ENCODE results near the gene LCE1A. TPM values are rescaled to one million over a fixed set of nuclear protein-coding genes. Genes with fewer than 3 reads are reported as not detected.

The LCE1A gene
- polyA plus RNA-seq, 1 of the 3 experiments (the other 2 are of a cell fraction) = not detected

DNA sequence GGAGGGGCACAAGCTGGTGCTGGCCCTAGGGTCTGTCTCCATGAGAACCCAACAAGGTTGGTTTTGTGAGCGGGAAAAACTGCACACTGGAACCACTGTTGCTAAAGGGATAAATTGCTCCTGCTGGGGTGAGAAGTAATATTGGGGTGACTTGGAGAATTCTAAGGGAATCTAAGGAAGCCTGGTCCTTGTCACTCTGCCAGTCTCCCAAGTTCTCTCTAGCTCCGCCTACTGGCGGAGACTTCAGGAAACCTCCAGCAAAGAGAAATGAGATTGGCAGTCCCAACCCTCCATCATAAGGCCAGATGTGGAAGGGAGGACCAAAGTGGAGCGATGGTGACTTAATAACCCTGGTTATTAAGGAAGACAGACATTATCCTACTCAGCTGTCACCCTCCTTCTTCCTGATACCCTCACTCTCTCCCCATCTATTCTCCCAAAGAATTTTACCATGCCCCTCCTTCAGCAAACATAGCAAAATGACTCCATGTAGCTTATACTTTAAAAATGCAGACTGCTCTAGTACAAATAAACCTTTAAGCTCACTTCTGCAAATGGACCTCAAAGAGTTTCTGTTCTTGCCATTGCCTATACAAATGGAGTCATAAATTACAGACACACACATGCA lies 49.6 kb upstream of the LCE1A start:
- H4K20me1 ChIP-seq (ENCODE audit: insufficient read depth) = no peaks in the 10 kb centered on the region
- H2AFZ ChIP-seq (ENCODE audit: low read depth) = no peak overlapping the region
- ChIA-PET CTCF (interaction anchor here (0.8 to 1.6 kb wide), 5 partner anchors 9 to 91 kb away, joined by 3 to 10 read pairs (median 3); partner anchors contain the start of gene LCE1E), POLR2A (no interaction called here)
- H3K4me1 ChIP-seq (ENCODE audit: control insufficient read depth in 1 of 2, insufficient read depth in 2 of 2, low read depth in 1 of 2, low read length in 1 of 2) = no peaks in the 10 kb centered on the region
- H3K9ac ChIP-seq = no peak overlapping the region
- DNase-seq = peak; percentile 35
- WGBS (ENCODE audit: low lambda C conversion rate) = 4% methylated on average over 4 of the region's 4 CpGs
- H3K9me2 ChIP-seq = no peaks in the 10 kb centered on the region
- no peaks in the 10 kb centered on the region for H3K79me2 ChIP-seq (ENCODE audit: insufficient read depth)
- peaks cover 10% of the 10 kb centered on the region; the same call in 1 of the 2 replicates for H3K27me3 ChIP-seq (ENCODE audit: insufficient read depth)
- no peak overlapping the region for H3K27ac ChIP-seq (ENCODE audit: low read depth in 2 of 2, low read length in 1 of 2)
- H3K4me2 ChIP-seq = no peak overlapping the region
- TF ChIP-seq, protein P1, sequence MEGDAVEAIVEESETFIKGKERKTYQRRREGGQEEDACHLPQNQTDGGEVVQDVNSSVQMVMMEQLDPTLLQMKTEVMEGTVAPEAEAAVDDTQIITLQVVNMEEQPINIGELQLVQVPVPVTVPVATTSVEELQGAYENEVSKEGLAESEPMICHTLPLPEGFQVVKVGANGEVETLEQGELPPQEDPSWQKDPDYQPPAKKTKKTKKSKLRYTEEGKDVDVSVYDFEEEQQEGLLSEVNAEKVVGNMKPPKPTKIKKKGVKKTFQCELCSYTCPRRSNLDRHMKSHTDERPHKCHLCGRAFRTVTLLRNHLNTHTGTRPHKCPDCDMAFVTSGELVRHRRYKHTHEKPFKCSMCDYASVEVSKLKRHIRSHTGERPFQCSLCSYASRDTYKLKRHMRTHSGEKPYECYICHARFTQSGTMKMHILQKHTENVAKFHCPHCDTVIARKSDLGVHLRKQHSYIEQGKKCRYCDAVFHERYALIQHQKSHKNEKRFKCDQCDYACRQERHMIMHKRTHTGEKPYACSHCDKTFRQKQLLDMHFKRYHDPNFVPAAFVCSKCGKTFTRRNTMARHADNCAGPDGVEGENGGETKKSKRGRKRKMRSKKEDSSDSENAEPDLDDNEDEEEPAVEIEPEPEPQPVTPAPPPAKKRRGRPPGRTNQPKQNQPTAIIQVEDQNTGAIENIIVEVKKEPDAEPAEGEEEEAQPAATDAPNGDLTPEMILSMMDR (IDR thresholded peaks at IDR 0.05) = peak; percentile 36
- TF ChIP-seq RAD21 (IDR thresholded peaks at IDR 0.05; ENCODE audit: low read length) = no peak
- H3K9me3 ChIP-seq = no peaks in the 10 kb centered on the region
- no peaks in the 10 kb centered on the region for H3F3A ChIP-seq (replicated peaks; ENCODE audit: insufficient read depth)
- no peaks in the 10 kb centered on the region for H3K36me3 ChIP-seq (replicated peaks in 1 of 2; ENCODE audit: control insufficient read depth in 1 of 2, insufficient read depth in 2 of 2, low read length in 1 of 2)
- H3K4me3 ChIP-seq (ENCODE audit: low read depth in 2 of 2, low read length in 1 of 2) = no peak overlapping the region; a peak in 1 of 4 replicates

GRCh38 chr1:152783095-152783494 lies 44.2 kb upstream of the LCE1A start:
- H3F3A ChIP-seq (replicated peaks; ENCODE audit: insufficient read depth) = no peaks in the 10 kb centered on the region
- H3K4me3 ChIP-seq (ENCODE audit: low read depth in 2 of 2, low read length in 1 of 2) = no peak overlapping the region
- H3K4me1 ChIP-seq (ENCODE audit: control insufficient read depth in 1 of 2, insufficient read depth in 2 of 2, low read depth in 1 of 2, low read length in 1 of 2) = no peaks in the 10 kb centered on the region
- ChIA-PET CTCF (no interaction called here), POLR2A (no interaction called here)
- H3K4me2 ChIP-seq = no peak overlapping the region
- H3K27me3 ChIP-seq (ENCODE audit: insufficient read depth) = peaks cover 10% of the 10 kb centered on the region; the same call in 1 of the 2 replicates
- no peaks in the 10 kb centered on the region for H3K79me2 ChIP-seq (ENCODE audit: insufficient read depth)
- no peak for DNase-seq
- WGBS (ENCODE audit: low lambda C conversion rate) = 0% methylated on average over 1 of the region's 2 CpGs
- no peaks in the 10 kb centered on the region for H3K9me3 ChIP-seq
- no peak overlapping the region for H3K9ac ChIP-seq
- no peaks in the 10 kb centered on the region for H3K9me2 ChIP-seq
- H4K20me1 ChIP-seq (ENCODE audit: insufficient read depth) = no peaks in the 10 kb centered on the region
- H3K36me3 ChIP-seq (replicated peaks in 1 of 2; ENCODE audit: control insufficient read depth in 1 of 2, insufficient read depth in 2 of 2, low read length in 1 of 2) = no peaks in the 10 kb centered on the region
- H3K27ac ChIP-seq (ENCODE audit: low read depth in 2 of 2, low read length in 1 of 2) = no peak overlapping the region
- no peak for TF ChIP-seq REST (IDR thresholded peaks at IDR 0.05; ENCODE audit: low read depth, low read length)
- TF ChIP-seq, protein P2, sequence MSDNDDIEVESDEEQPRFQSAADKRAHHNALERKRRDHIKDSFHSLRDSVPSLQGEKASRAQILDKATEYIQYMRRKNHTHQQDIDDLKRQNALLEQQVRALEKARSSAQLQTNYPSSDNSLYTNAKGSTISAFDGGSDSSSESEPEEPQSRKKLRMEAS (IDR thresholded peaks at IDR 0.05; ENCODE audit: low read depth) = no peak
- TF ChIP-seq, protein P3, sequence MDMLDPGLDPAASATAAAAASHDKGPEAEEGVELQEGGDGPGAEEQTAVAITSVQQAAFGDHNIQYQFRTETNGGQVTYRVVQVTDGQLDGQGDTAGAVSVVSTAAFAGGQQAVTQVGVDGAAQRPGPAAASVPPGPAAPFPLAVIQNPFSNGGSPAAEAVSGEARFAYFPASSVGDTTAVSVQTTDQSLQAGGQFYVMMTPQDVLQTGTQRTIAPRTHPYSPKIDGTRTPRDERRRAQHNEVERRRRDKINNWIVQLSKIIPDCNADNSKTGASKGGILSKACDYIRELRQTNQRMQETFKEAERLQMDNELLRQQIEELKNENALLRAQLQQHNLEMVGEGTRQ (IDR thresholded peaks at IDR 0.05; ENCODE audit: borderline replicate concordance, low read depth, low read length) = no peak
- TF ChIP-seq, protein P4, sequence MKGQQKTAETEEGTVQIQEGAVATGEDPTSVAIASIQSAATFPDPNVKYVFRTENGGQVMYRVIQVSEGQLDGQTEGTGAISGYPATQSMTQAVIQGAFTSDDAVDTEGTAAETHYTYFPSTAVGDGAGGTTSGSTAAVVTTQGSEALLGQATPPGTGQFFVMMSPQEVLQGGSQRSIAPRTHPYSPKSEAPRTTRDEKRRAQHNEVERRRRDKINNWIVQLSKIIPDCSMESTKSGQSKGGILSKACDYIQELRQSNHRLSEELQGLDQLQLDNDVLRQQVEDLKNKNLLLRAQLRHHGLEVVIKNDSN (IDR thresholded peaks at IDR 0.05; ENCODE audit: borderline replicate concordance, low read depth) = no peak
- TF ChIP-seq FOXM1 (IDR thresholded peaks at IDR 0.05; ENCODE audit: low read depth) = no peak
- no peak for TF ChIP-seq GATA2 (CRISPR knock-in tag; IDR thresholded peaks at IDR 0.05)
- no peak for TF ChIP-seq NFIC (IDR thresholded peaks at IDR 0.05; ENCODE audit: borderline replicate concordance)
- no peak for TF ChIP-seq POLR2AphosphoS5 (IDR thresholded peaks at IDR 0.05; ENCODE audit: low read depth, low read length)
- no peak for TF ChIP-seq RFX5 (IDR thresholded peaks at IDR 0.05; ENCODE audit: low read length)
- TF ChIP-seq TEAD4 (IDR thresholded peaks at IDR 0.05; ENCODE audit: borderline replicate concordance, insufficient read depth) = no peak
- no peak for TF ChIP-seq TCF12 (IDR thresholded peaks at IDR 0.05)
- TF ChIP-seq MXI1 (IDR thresholded peaks at IDR 0.05; ENCODE audit: low read depth, low read length) = no peak
- no peak for TF ChIP-seq SMC3 (IDR thresholded peaks at IDR 0.05; ENCODE audit: low read depth, low read length)
- H2AFZ ChIP-seq (ENCODE audit: low read depth) = no peak overlapping the region
